Smooth muscle cell (in vitro differentiated cells): ENCODE measurements around the gene MACIR. TPM values are rescaled to one million over a fixed set of nuclear protein-coding genes. Genes with fewer than 3 reads are reported as not detected.

Source experiments
- DNase-seq: peaks from one replicate; lab custom pipeline; 2025; ENCODE audit not compliant: unreplicated experiment; lab: John Stamatoyannopoulos, UW
- H2AFZ ChIP-seq: fragments of 200-600 bp; sonication (generic); 2 replicates; pipeline ENCODE4 v1.6.0; 2016; ENCODE audit warnings: antibody characterized with exemption, low read depth, mild to moderate bottlenecking
- H3F3A ChIP-seq: fragments of 200-600 bp; sonication (generic); 2 replicates; pipeline ENCODE4 v1.6.0; 2017; ENCODE audit warnings: antibody characterized with exemption, low read depth
- H3K27ac ChIP-seq: fragments of 200-600 bp; sonication (generic); 2 replicates; pipeline ENCODE4 v1.5.1; 2016; ENCODE audit warnings: low read depth, mild to moderate bottlenecking
- H3K27me3 ChIP-seq: fragments of 200-600 bp; sonication (generic); 2 replicates; pipeline ENCODE4 v1.6.1; 2016; ENCODE audit warnings: low read depth, mild to moderate bottlenecking
- H3K36me3 ChIP-seq: fragments of 200-600 bp; sonication (generic); 2 replicates; pipeline ENCODE4 v1.5.1; 2016; ENCODE audit warnings: low read depth
- H3K4me1 ChIP-seq: fragments of 200-600 bp; sonication (generic); 2 replicates; pipeline ENCODE4 v1.5.1; 2016; ENCODE audit warnings: low read depth
- H3K4me2 ChIP-seq: fragments of 200-600 bp; sonication (generic); 2 replicates; pipeline ENCODE4 v1.6.0; 2016; ENCODE audit warnings: mild to moderate bottlenecking
- H3K4me3 ChIP-seq: fragments of 200-600 bp; sonication (generic); 2 replicates; pipeline ENCODE4 v1.5.1; 2016; ENCODE audit warnings: mild to moderate bottlenecking
- H3K79me2 ChIP-seq: fragments of 200-600 bp; sonication (generic); 2 replicates; pipeline ENCODE4 v1.6.0; 2016; ENCODE audit warnings: low read depth, mild to moderate bottlenecking
- H3K9ac ChIP-seq: fragments of 200-600 bp; sonication (generic); 2 replicates; pipeline ENCODE4 v1.6.0; 2016; ENCODE audit warnings: low read depth
- H3K9me3 ChIP-seq: fragments of 200-600 bp; sonication (generic); replicated peaks from 2 replicates; pipeline ENCODE4 v1.5.1; 2016; ENCODE audit warnings: low read depth
- H4K20me1 ChIP-seq: fragments of 200-600 bp; sonication (generic); 2 replicates; pipeline ENCODE4 v1.6.0; 2016; ENCODE audit warnings: low read depth
- CTCF ChIP-seq: fragments of 200-600 bp; sonication (generic); IDR thresholded peaks from 2 replicates; pipeline ENCODE4 v1.5.1; 2017; ENCODE audit warnings: borderline replicate concordance, mild to moderate bottlenecking, antibody characterized with exemption; ENCODE audit not compliant: insufficient read depth, poor library complexity, severe bottlenecking
- WGBS: methylation state at CpG from one replicate; pipeline ENCODE4 v1.1.7; 2016; ENCODE audit warnings: low lambda C conversion rate; 5-methylcytosine and 5-hydroxymethylcytosine counted together
- polyA plus RNA-seq: library from polyadenylated mRNA; unstranded; fragments of >200 nt; fragmentation: Nextera tagmentation; extraction: Ambion mirVana; gene quantifications from 2 replicates; pipeline ENCODE4 v1.2.1, GENCODE V29; 2016
- total RNA-seq: library from RNA; depleted of rRNA; stranded (reverse); fragments of >200 nt; gene quantifications from 2 replicates; pipeline ENCODE4 v1.2.3, GENCODE V29; 2014

Gene MACIR
- total and polyA plus RNA-seq, 2 experiments from 2014 or later = 6.7 to 24.0 TPM

- TF ChIP-seq CTCF = no peak
- Histone ChIP-seq H3K27me3 (no peaks in the 10 kb centered on the region), H3F3A (no peaks in the 10 kb centered on the region), H3K4me1 (no peaks in the 10 kb centered on the region), H2AFZ (no peak overlapping the region), H3K9ac (no peak overlapping the region), H3K4me2 (no peak overlapping the region), H3K36me3 (no peaks in the 10 kb centered on the region), H3K27ac (no peak overlapping the region), H4K20me1 (no peaks in the 10 kb centered on the region), H3K9me3 (no peaks in the 10 kb centered on the region), H3K79me2 (no peaks in the 10 kb centered on the region), H3K4me3 (no peak overlapping the region)
- WGBS = 90% methylated on average over 3 of the region's 3 CpGs
- no peak for DNase-seq
Observed at GRCh38 chr5:103286622-103287021, 28.1 kb downstream of the MACIR start.

GRCh38 chr5:103289024-103289423, 30.5 kb downstream of the MACIR start:
- Histone ChIP-seq H3K79me2 (no peaks in the 10 kb centered on the region), H3F3A (no peaks in the 10 kb centered on the region), H3K4me3 (no peak overlapping the region), H3K36me3 (no peaks in the 10 kb centered on the region), H3K9me3 (no peaks in the 10 kb centered on the region), H3K9ac (no peak overlapping the region), H2AFZ (no peak overlapping the region), H3K27ac (no peak overlapping the region), H3K4me1 (no peaks in the 10 kb centered on the region), H3K4me2 (no peak overlapping the region), H4K20me1 (no peaks in the 10 kb centered on the region), H3K27me3 (no peaks in the 10 kb centered on the region)
- TF ChIP-seq CTCF = no peak
- WGBS = 100% methylated on average over 1 of the region's 1 CpG
- no peak for DNase-seq

GRCh38 chr5:103290846-103291245, 32.3 kb downstream of the MACIR start:
- H3K4me3 ChIP-seq = no peak overlapping the region
- no peak for DNase-seq
- H3K4me2 ChIP-seq = no peak overlapping the region
- no peaks in the 10 kb centered on the region for H3K4me1 ChIP-seq
- no peaks in the 10 kb centered on the region for H3F3A ChIP-seq
- no peaks in the 10 kb centered on the region for H3K9me3 ChIP-seq
- H3K36me3 ChIP-seq = no peaks in the 10 kb centered on the region
- 79% methylated on average over 1 of the region's 1 CpG for WGBS
- H4K20me1 ChIP-seq = no peaks in the 10 kb centered on the region
- no peak for TF ChIP-seq CTCF
- no peaks in the 10 kb centered on the region for H3K27me3 ChIP-seq
- H3K79me2 ChIP-seq = no peaks in the 10 kb centered on the region
- H3K9ac ChIP-seq = no peak overlapping the region
- H3K27ac ChIP-seq = no peak overlapping the region
- no peak overlapping the region for H2AFZ ChIP-seq

- TF ChIP-seq CTCF = no peak
- no peak overlapping the region for H3K4me3 ChIP-seq
- no peaks in the 10 kb centered on the region for H3K79me2 ChIP-seq
- H3K27me3 ChIP-seq = no peaks in the 10 kb centered on the region
- no peaks in the 10 kb centered on the region for H4K20me1 ChIP-seq
- DNase-seq = no peak
- no peak overlapping the region for H3K9ac ChIP-seq
- no peaks in the 10 kb centered on the region for H3K9me3 ChIP-seq
- H3K36me3 ChIP-seq = no peaks in the 10 kb centered on the region
- no peaks in the 10 kb centered on the region for H3F3A ChIP-seq
- no peak overlapping the region for H3K4me2 ChIP-seq
- no peak overlapping the region for H3K27ac ChIP-seq
- WGBS = 93% methylated on average over 4 of the region's 4 CpGs
- H3K4me1 ChIP-seq = no peaks in the 10 kb centered on the region
- no peak overlapping the region for H2AFZ ChIP-seq
Observed at GRCh38 chr5:103291606-103292005, 33.0 kb downstream of the MACIR start.
